Measurements from ENCODE around the gene PDE4D.

DNA sequence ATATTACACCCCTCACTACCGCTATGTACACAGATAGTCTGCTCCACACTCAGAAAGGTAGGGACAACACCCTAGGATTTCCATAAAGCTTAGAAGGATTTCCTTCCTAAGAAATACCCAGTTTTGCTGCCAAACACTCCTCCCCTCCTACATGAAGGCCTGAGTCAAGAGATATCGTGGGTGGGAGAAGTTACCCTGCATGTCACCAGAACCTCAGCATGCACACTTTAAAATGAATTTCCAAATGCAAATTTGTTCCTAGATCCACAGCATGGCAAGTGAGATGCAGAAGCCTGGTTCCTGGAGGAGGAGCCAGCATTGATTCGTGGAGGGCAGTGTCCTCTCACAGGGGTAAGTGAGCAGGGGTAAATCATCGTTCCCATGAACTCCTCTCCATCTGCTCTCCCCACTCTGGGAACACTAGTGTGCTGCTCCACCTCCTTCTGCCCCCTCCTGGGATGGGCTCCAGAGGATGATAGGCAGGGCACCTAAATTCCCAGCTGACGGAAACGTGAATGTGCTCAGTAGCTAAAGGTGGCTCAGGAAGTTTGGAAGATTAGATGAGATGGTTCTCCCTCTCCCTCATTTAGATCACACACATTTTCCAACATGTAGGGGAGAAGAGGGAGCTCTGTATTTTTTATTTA, 76.7 kb downstream of the PDE4D start:
- TF ChIP-seq, protein P1, sequence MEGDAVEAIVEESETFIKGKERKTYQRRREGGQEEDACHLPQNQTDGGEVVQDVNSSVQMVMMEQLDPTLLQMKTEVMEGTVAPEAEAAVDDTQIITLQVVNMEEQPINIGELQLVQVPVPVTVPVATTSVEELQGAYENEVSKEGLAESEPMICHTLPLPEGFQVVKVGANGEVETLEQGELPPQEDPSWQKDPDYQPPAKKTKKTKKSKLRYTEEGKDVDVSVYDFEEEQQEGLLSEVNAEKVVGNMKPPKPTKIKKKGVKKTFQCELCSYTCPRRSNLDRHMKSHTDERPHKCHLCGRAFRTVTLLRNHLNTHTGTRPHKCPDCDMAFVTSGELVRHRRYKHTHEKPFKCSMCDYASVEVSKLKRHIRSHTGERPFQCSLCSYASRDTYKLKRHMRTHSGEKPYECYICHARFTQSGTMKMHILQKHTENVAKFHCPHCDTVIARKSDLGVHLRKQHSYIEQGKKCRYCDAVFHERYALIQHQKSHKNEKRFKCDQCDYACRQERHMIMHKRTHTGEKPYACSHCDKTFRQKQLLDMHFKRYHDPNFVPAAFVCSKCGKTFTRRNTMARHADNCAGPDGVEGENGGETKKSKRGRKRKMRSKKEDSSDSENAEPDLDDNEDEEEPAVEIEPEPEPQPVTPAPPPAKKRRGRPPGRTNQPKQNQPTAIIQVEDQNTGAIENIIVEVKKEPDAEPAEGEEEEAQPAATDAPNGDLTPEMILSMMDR (IDR thresholded peaks at IDR 0.05), result no peak
- no peak for TF ChIP-seq POLR2A (IDR thresholded peaks at IDR 0.05)
